ENCODE results near the gene JOSD1.
"Not testable (repeated sequence)": the region's sequence is repeated elsewhere in the genome, so short reads cannot be mapped to it uniquely, and the experiment has no call there.

The JOSD1 gene

GRCh38 chr22:38684895-38685294, 15.8 kb downstream of the JOSD1 start:
- no peak for DNase-seq (ENCODE audit: low read depth)

- peak; percentile 42 for DNase-seq (ENCODE audit: low read depth)
Observed at GRCh38 chr22:38681582-38682335, 19.0 kb downstream of the JOSD1 start, which contains the start of gene TOMM22. Gene TOMM22, plus strand, starts transcription at chr22:38681957. Its CDS starts 22 bp downstream, at chr22:38681979.

- no peak for DNase-seq (ENCODE audit: low read depth)
Observed at GRCh38 chr22:38675833-38676232, 24.9 kb downstream of the JOSD1 start.

- DNase-seq (ENCODE audit: low read depth): no peak
Observed at GRCh38 chr22:38674888-38675287, 25.9 kb downstream of the JOSD1 start.

- no peak for DNase-seq (ENCODE audit: low read depth)
Observed at GRCh38 chr22:38657045-38657909, 43.5 kb downstream of the JOSD1 start.

GRCh38 chr22:38656256-38657044, 44.3 kb downstream of the JOSD1 start, which contains the start of the genes CBY1 and FAM227A:
Gene CBY1, plus strand, starts transcription at chr22:38656638. Its CDS starts 11,417 bp downstream, at chr22:38668055.
Gene FAM227A, minus strand, starts transcription at chr22:38656392. Its CDS starts 6,224 bp downstream, at chr22:38650168.
- peak; percentile 49 for DNase-seq (ENCODE audit: low read depth)

- peak; percentile 1 for DNase-seq (ENCODE audit: low read depth)
Observed at GRCh38 chr22:38655519-38656255, 45.1 kb downstream of the JOSD1 start.

- DNase-seq (ENCODE audit: low read depth): no peak
Observed at GRCh38 chr22:38653741-38654140, 47.0 kb downstream of the JOSD1 start.

GRCh38 chr22:38652859-38653258, 47.9 kb downstream of the JOSD1 start:
- DNase-seq (ENCODE audit: low read depth): no peak

- DNase-seq (ENCODE audit: low read depth): no peak
Observed at GRCh38 chr22:38649841-38650522, 50.8 kb downstream of the JOSD1 start.

GRCh38 chr22:38645430-38645829, 55.3 kb downstream of the JOSD1 start:
- no peak for DNase-seq (ENCODE audit: low read depth)

GRCh38 chr22:38644245-38644644, 56.5 kb downstream of the JOSD1 start:
- DNase-seq (ENCODE audit: low read depth): not testable (repeated sequence)

GRCh38 chr22:38641476-38642040, 59.2 kb downstream of the JOSD1 start:
- DNase-seq (ENCODE audit: low read depth): no peak

GRCh38 chr22:38638728-38639127, 62.0 kb downstream of the JOSD1 start:
- no peak for DNase-seq (ENCODE audit: low read depth)

GRCh38 chr22:38638216-38638615, 62.5 kb downstream of the JOSD1 start:
- DNase-seq (ENCODE audit: low read depth): no peak

Data from GM04503 (cell line).